GM18498 (cell line): Measurements from ENCODE around the gene IFITM1.
"Not testable (repeated sequence)": the region's sequence is repeated elsewhere in the genome, so short reads cannot be mapped to it uniquely, and the experiment has no call there.

Experiments used
- ATAC-seq: cut with Tn5 transposase; IDR thresholded peaks from one replicate; pipeline ENCODE4 v1.9.1; 2021; ENCODE audit warnings: mild to moderate bottlenecking, moderate library complexity; ENCODE audit not compliant: unreplicated experiment

IFITM1 gene

GRCh38 chr11:340539-341512 lies 27.0 kb downstream of the IFITM1 start:
- no peak for ATAC-seq

- ATAC-seq: no peak
These were observed 28.5 kb downstream of the IFITM1 start for GRCh38 chr11:342328-342727.

GRCh38 chr11:344836-345578 lies 31.2 kb downstream of the IFITM1 start:
- ATAC-seq: no peak

- no peak for ATAC-seq
These were observed 32.7 kb downstream of the IFITM1 start for GRCh38 chr11:346529-346928.

GRCh38 chr11:349270-349954 lies 35.6 kb downstream of the IFITM1 start:
- ATAC-seq: not testable (repeated sequence)

- not testable (repeated sequence) for ATAC-seq
These were observed 36.3 kb downstream of the IFITM1 start for GRCh38 chr11:350033-350722.

GRCh38 chr11:350723-351255 lies 36.9 kb downstream of the IFITM1 start:
- ATAC-seq: peak; percentile 66

- ATAC-seq: no peak
These were observed 37.6 kb downstream of the IFITM1 start for GRCh38 chr11:351411-351810.

- no peak for ATAC-seq
These were observed 38.7 kb downstream of the IFITM1 start for GRCh38 chr11:352456-353031.

- no peak for ATAC-seq
These were observed 39.5 kb downstream of the IFITM1 start for GRCh38 chr11:353179-353873.

- ATAC-seq: peak; percentile 57
These were observed 42.0 kb downstream of the IFITM1 start for GRCh38 chr11:355581-356458.

GRCh38 chr11:356610-357009 lies 42.8 kb downstream of the IFITM1 start:
- no peak for ATAC-seq

- no peak for ATAC-seq
These were observed 43.7 kb downstream of the IFITM1 start for GRCh38 chr11:357582-357981.

- ATAC-seq: no peak
These were observed 44.4 kb downstream of the IFITM1 start for GRCh38 chr11:358129-358800.

GRCh38 chr11:359181-359714 lies 45.4 kb downstream of the IFITM1 start:
- no peak for ATAC-seq

- ATAC-seq: no peak
These were observed 46.8 kb downstream of the IFITM1 start for GRCh38 chr11:360326-361280.
